CD4-positive, alpha-beta memory T cell (primary cell): ENCODE results near the gene AMPD3. TPM values are rescaled to one million over a fixed set of nuclear protein-coding genes. Genes with fewer than 3 reads are reported as not detected.

Source experiments
- CTCF ChIA-PET: fragments of 350-600 bp; sonication (Branson Sonifier 250); formaldehyde crosslinking; loops from one replicate; lab custom pipeline; 2021; ENCODE audit warnings: inconsistent platforms; ENCODE audit not compliant: partially characterized antibody; lab: Charles Lee
- POLR2A ChIA-PET: fragments of 350-600 bp; sonication (Branson Sonifier 250); formaldehyde crosslinking; loops from one replicate; lab custom pipeline; 2021; ENCODE audit not compliant: partially characterized antibody; lab: Charles Lee
- DNase-seq, 5 donors: peaks; one replicate each; pipeline versions ENCODE4 v3.0.0 to v3.0.0-alpha.2; 2020 to 2022; ENCODE audit warnings: mixed read lengths in 1 of 5
- H3K27ac ChIP-seq: one replicate; pipeline ENCODE4 v1.7.0; 2013; ENCODE audit warnings: low read depth, low read length
- H3K27me3 ChIP-seq: 2 replicates; pipeline ENCODE4 v1.7.0; 2013; ENCODE audit warnings: mild to moderate bottlenecking, low read length, moderate library complexity; ENCODE audit not compliant: insufficient read depth
- H3K36me3 ChIP-seq: 2 replicates; pipeline ENCODE4 v1.7.0; 2013; ENCODE audit warnings: mild to moderate bottlenecking, low read length, moderate library complexity; ENCODE audit not compliant: insufficient read depth
- H3K4me1 ChIP-seq: 2 replicates; pipeline ENCODE4 v1.7.0; 2013; ENCODE audit warnings: mild to moderate bottlenecking, low read length, moderate library complexity; ENCODE audit not compliant: insufficient read depth
- H3K4me3 ChIP-seq, 2 donors: one replicate each; pipeline ENCODE4 v1.7.0; 2013; ENCODE audit warnings: low read length in 2 of 2, mild to moderate bottlenecking in 1 of 2
- H3K9me3 ChIP-seq, 2 donors: one replicate each; pipeline ENCODE4 v1.7.0; 2013; ENCODE audit warnings: low read length in 2 of 2, control low read depth in 1 of 2; ENCODE audit not compliant: control insufficient read depth in 1 of 2
- H3K27ac Mint-ChIP-seq, 7 donors: one replicate each; pipeline ENCODE4 v1.8.0; 2020 to 2021; ENCODE audit warnings: mixed read lengths in 7 of 7, mild to moderate bottlenecking in 6 of 7, inconsistent platforms in 3 of 7, moderate library complexity in 3 of 7
- H3K27me3 Mint-ChIP-seq, 2 donors: one replicate each; pipeline ENCODE4 v1.8.0; 2020 to 2021; ENCODE audit warnings: mixed read lengths in 2 of 2
- H3K36me3 Mint-ChIP-seq, 2 donors: one replicate each; pipeline ENCODE4 v1.8.0; 2020 to 2021; ENCODE audit warnings: mixed read lengths in 2 of 2, inconsistent platforms in 1 of 2, mild to moderate bottlenecking in 1 of 2
- H3K4me1 Mint-ChIP-seq, 4 donors: one replicate each; pipeline ENCODE4 v1.8.0; 2020 to 2021; ENCODE audit warnings: mixed read lengths in 4 of 4, mild to moderate bottlenecking in 1 of 4
- H3K4me3 Mint-ChIP-seq, 8 donors: one replicate each; pipeline ENCODE4 v1.8.0; 2020 to 2021; ENCODE audit warnings: mixed read lengths in 8 of 8, mild to moderate bottlenecking in 7 of 8, moderate library complexity in 6 of 8, inconsistent platforms in 3 of 8
- H3K9me3 Mint-ChIP-seq, 8 donors: one replicate each; pipeline ENCODE4 v1.8.0; 2020 to 2021; ENCODE audit warnings: mixed read lengths in 8 of 8, mild to moderate bottlenecking in 5 of 8, inconsistent platforms in 3 of 8, moderate library complexity in 1 of 8
- intact Hi-C: fragments of 100-400 bp; cut with micrococcal nuclease; formaldehyde crosslinking; loops from one replicate; pipeline ENCODE4 v1.15.1; 2023
- polyA plus RNA-seq, 2 donors: library from polyadenylated mRNA; unstranded; fragments of 300-500 nt; fragmentation: Illumina TruSeq; gene quantifications; one replicate each; pipeline ENCODE4 v1.2.3, GENCODE V29; 2021
- total RNA-seq, 2 experiments: library from RNA; stranded (reverse); gene quantifications; one replicate each; pipeline ENCODE4 v1.2.3, GENCODE V29; 2021

AMPD3 gene
- total and polyA plus RNA-seq, 4 experiments from 2014 or later = 10.9 to 43.4 (median 30.1) TPM

- POLR2A ChIA-PET = no interaction called here
- Mint-ChIP-seq H3K36me3 (peaks cover 35 to 73% of the 10 kb centered on the region in 2 donors), H3K4me1 (peaks cover 19 to 39% (median 30%) of the 10 kb centered on the region in 4 donors), H3K4me3 (no peak overlapping the region), H3K27me3 (no peaks in the 10 kb centered on the region), H3K27ac (peak overlapping the region in 6 of 7 donors; percentile 20 to 68 (median 48)), H3K9me3 (no peaks in the 10 kb centered on the region)
- intact Hi-C loops = no loop called here
- H3K36me3 ChIP-seq = peaks cover 49% of the 10 kb centered on the region
- H3K9me3 ChIP-seq = no peaks in the 10 kb centered on the region
- no peak for DNase-seq
- H3K27ac ChIP-seq = no peak overlapping the region
- H3K27me3 ChIP-seq = no peaks in the 10 kb centered on the region
- H3K4me3 ChIP-seq = no peak overlapping the region
- no peaks in the 10 kb centered on the region for H3K4me1 ChIP-seq
- CTCF ChIA-PET = no interaction called here
Observed at GRCh38 chr11:10478066-10478465, 23.0 kb downstream of the AMPD3 start.

GRCh38 chr11:10478574-10479550 lies 23.8 kb downstream of the AMPD3 start:
- CTCF ChIA-PET = no interaction called here
- POLR2A ChIA-PET = no interaction called here
- no peak for DNase-seq

GRCh38 chr11:10480026-10480425 lies 25.0 kb downstream of the AMPD3 start:
- POLR2A ChIA-PET = no interaction called here

More at GRCh38 chr11:10478574-10479550, 23.8 kb downstream of the AMPD3 start:
- intact Hi-C loops = no loop called here
- Mint-ChIP-seq H3K4me3 (no peak overlapping the region), H3K27ac (peak overlapping the region in 5 of 7 donors; percentile 32 to 84 (median 45)), H3K9me3 (no peaks in the 10 kb centered on the region), H3K27me3 (no peaks in the 10 kb centered on the region), H3K36me3 (peaks cover 35 to 69% of the 10 kb centered on the region in 2 donors), H3K4me1 (peaks cover 15 to 33% (median 26%) of the 10 kb centered on the region in 4 donors)
- H3K9me3 ChIP-seq = no peaks in the 10 kb centered on the region
- no peaks in the 10 kb centered on the region for H3K4me1 ChIP-seq
- H3K27ac ChIP-seq = no peak overlapping the region
- H3K27me3 ChIP-seq = no peaks in the 10 kb centered on the region
- peaks cover 57% of the 10 kb centered on the region for H3K36me3 ChIP-seq
- no peak overlapping the region for H3K4me3 ChIP-seq

GRCh38 chr11:10480760-10481159 lies 25.7 kb downstream of the AMPD3 start:
- H3K9me3 ChIP-seq = no peaks in the 10 kb centered on the region
- Mint-ChIP-seq H3K36me3 (peaks cover 32 to 66% of the 10 kb centered on the region in 2 donors), H3K27ac (peak overlapping the region in 1 of 7 donors; percentile 39)

More at GRCh38 chr11:10480026-10480425, 25.0 kb downstream of the AMPD3 start:
- no peaks in the 10 kb centered on the region for H3K4me1 ChIP-seq
- no peak for DNase-seq
- Mint-ChIP-seq H3K36me3 (peaks cover 36 to 68% of the 10 kb centered on the region in 2 donors), H3K4me1 (peaks cover 13 to 31% (median 22%) of the 10 kb centered on the region in 4 donors), H3K27me3 (no peaks in the 10 kb centered on the region), H3K27ac (peak overlapping the region in 2 of 7 donors; percentile 48 to 50), H3K4me3 (no peak overlapping the region), H3K9me3 (no peaks in the 10 kb centered on the region)
- H3K4me3 ChIP-seq = no peak overlapping the region
- no peaks in the 10 kb centered on the region for H3K9me3 ChIP-seq
- intact Hi-C loops = no loop called here
- CTCF ChIA-PET = interaction anchor here (0.7 to 1.7 kb wide), 3 partner anchors 17 to 74 kb away, joined by 3 to 4 read pairs (median 3); no protein-coding TSS in a partner anchor
- no peaks in the 10 kb centered on the region for H3K27me3 ChIP-seq
- peaks cover 68% of the 10 kb centered on the region for H3K36me3 ChIP-seq
- H3K27ac ChIP-seq = no peak overlapping the region

GRCh38 chr11:10481560-10482349 lies 26.7 kb downstream of the AMPD3 start:
- peaks cover 71% of the 10 kb centered on the region for H3K36me3 ChIP-seq
- CTCF ChIA-PET = interaction anchor here (1.4 to 1.7 kb wide), 3 partner anchors 15 to 76 kb away, joined by 3 to 4 read pairs (median 4); no protein-coding TSS in a partner anchor
- intact Hi-C loops = no loop called here

More at GRCh38 chr11:10480760-10481159, 25.7 kb downstream of the AMPD3 start:
- no peaks in the 10 kb centered on the region for H3K4me1 ChIP-seq
- H3K27me3 ChIP-seq = no peaks in the 10 kb centered on the region
- no peak overlapping the region for H3K27ac ChIP-seq
- Mint-ChIP-seq H3K27me3 (no peaks in the 10 kb centered on the region), H3K4me1 (peaks cover 11 to 23% (median 17%) of the 10 kb centered on the region in 4 donors), H3K4me3 (no peak overlapping the region), H3K9me3 (no peaks in the 10 kb centered on the region)
- intact Hi-C loops = no loop called here
- H3K36me3 ChIP-seq = peaks cover 72% of the 10 kb centered on the region
- ChIA-PET CTCF (interaction anchor here (0.7 to 1.7 kb wide), 3 partner anchors 16 to 74 kb away, joined by 3 to 4 read pairs (median 3); no protein-coding TSS in a partner anchor), POLR2A (no interaction called here)
- H3K4me3 ChIP-seq = no peak overlapping the region
- no peak for DNase-seq

GRCh38 chr11:10483174-10483573 lies 28.1 kb downstream of the AMPD3 start:
- H3K36me3 Mint-ChIP-seq = peaks cover 29 to 71% of the 10 kb centered on the region in 2 donors
- no peaks in the 10 kb centered on the region for H3K27me3 ChIP-seq
- peaks cover 4 to 10% (median 7%) of the 10 kb centered on the region in 4 donors for H3K4me1 Mint-ChIP-seq
- H3K27me3 Mint-ChIP-seq = no peaks in the 10 kb centered on the region
- H3K4me1 ChIP-seq = no peaks in the 10 kb centered on the region
- H3K9me3 Mint-ChIP-seq = no peaks in the 10 kb centered on the region
- intact Hi-C loops = no loop called here
- peak overlapping the region in 1 of 7 donors; percentile 68 for H3K27ac Mint-ChIP-seq
- H3K9me3 ChIP-seq = no peaks in the 10 kb centered on the region
- H3K36me3 ChIP-seq = peaks cover 80% of the 10 kb centered on the region
- no peak overlapping the region for H3K4me3 ChIP-seq
- ChIA-PET CTCF (interaction anchor here (0.8 to 1.4 kb wide), 3 partner anchors 58 to 77 kb away, joined by 3 read pairs; partner anchors contain the start of gene RNF141), POLR2A (no interaction called here)
- no peak overlapping the region for H3K27ac ChIP-seq
- DNase-seq = no peak
- no peak overlapping the region for H3K4me3 Mint-ChIP-seq

More at GRCh38 chr11:10481560-10482349, 26.7 kb downstream of the AMPD3 start:
- Mint-ChIP-seq H3K27me3 (no peaks in the 10 kb centered on the region), H3K9me3 (no peaks in the 10 kb centered on the region), H3K4me1 (peaks cover 9 to 13% (median 11%) of the 10 kb centered on the region in 4 donors), H3K4me3 (no peak overlapping the region), H3K36me3 (peaks cover 24 to 69% of the 10 kb centered on the region in 2 donors), H3K27ac (peak overlapping the region in 4 of 7 donors; percentile 7 to 68 (median 61))
- Histone ChIP-seq H3K27ac (no peak overlapping the region), H3K27me3 (no peaks in the 10 kb centered on the region), H3K4me3 (no peak overlapping the region), H3K4me1 (no peaks in the 10 kb centered on the region), H3K9me3 (no peaks in the 10 kb centered on the region)
- no peak for DNase-seq
- POLR2A ChIA-PET = no interaction called here
